Measurements from ENCODE around the gene MIB1.
"Not testable (repeated sequence)": the region's sequence is repeated elsewhere in the genome, so short reads cannot be mapped to it uniquely, and the experiment has no call there.

Gene MIB1

DNA sequence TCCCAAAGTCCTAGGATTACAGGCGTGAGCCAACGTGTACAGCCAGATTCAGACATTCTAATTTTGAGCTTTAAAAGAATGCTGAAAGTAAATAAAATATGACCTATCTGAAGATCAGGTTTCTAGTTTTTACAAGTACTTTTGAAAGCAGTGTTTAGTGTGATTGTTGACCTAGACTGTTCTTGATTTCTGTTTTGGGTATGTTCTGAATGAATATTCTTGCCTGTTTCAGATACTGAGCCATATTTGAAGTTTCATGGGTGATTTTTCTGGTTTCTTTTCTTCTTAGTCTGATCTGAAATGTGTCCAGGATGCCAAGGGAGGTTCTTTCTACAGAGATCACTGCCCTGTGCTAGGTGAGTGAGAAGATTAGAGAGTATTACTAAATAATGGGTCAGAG, 37.2 kb downstream of the MIB1 start:
- TF ChIP-seq, protein P1, sequence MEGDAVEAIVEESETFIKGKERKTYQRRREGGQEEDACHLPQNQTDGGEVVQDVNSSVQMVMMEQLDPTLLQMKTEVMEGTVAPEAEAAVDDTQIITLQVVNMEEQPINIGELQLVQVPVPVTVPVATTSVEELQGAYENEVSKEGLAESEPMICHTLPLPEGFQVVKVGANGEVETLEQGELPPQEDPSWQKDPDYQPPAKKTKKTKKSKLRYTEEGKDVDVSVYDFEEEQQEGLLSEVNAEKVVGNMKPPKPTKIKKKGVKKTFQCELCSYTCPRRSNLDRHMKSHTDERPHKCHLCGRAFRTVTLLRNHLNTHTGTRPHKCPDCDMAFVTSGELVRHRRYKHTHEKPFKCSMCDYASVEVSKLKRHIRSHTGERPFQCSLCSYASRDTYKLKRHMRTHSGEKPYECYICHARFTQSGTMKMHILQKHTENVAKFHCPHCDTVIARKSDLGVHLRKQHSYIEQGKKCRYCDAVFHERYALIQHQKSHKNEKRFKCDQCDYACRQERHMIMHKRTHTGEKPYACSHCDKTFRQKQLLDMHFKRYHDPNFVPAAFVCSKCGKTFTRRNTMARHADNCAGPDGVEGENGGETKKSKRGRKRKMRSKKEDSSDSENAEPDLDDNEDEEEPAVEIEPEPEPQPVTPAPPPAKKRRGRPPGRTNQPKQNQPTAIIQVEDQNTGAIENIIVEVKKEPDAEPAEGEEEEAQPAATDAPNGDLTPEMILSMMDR (IDR thresholded peaks at IDR 0.05; ENCODE audit: insufficient read depth, low read depth, low read length, missing control alignments): no peak
- no peak for DNase-seq (ENCODE audit: low read depth)
- no peak overlapping the region for H3K4me3 ChIP-seq (ENCODE audit: low read length)

DNA sequence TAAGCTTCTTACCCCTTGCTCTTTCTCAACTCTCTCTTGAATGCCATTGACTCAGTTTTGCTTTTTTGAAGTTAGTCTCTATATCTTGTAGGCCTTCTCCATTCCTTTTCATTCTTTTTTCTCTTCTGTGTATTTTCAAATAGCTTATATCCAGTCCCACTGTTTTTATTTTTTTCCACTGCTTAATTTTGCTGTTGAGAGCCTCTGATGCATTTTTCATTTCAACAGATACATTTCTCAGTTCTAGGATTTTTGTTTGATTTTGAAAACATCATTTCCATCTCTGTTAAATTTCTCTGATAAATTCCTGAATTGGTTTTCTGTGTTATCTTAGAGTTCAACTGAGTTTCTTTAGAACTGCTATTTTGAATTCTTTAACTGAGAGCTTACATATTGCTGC, 45.9 kb downstream of the MIB1 start:
- TF ChIP-seq, protein P1 (IDR thresholded peaks at IDR 0.05; ENCODE audit: insufficient read depth, low read depth, low read length, missing control alignments): no peak
- no peak overlapping the region for H3K4me3 ChIP-seq (ENCODE audit: low read length)
- DNase-seq (ENCODE audit: low read depth): no peak

DNA sequence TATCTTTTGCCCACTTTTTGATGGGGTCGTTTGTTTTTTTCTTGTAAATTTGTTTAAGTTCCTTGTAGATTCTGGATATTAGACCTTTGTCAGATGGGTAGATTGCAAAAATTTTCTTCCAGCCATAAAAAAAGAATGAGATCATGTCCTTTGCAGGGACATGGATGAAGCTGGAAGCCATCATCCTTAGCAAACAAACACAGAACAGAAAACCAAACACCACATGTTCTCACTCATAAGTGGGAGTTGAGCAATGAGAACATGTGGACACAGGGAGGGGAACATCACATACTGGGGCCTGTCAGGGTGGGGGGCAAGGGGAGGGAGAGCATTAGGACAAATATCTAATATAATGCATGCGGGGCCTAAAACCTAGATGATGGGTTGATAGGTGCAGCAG, 55.5 kb downstream of the MIB1 start:
- H3K4me3 ChIP-seq (ENCODE audit: low read length); DNase-seq (ENCODE audit: low read depth): not testable (repeated sequence)

DNA sequence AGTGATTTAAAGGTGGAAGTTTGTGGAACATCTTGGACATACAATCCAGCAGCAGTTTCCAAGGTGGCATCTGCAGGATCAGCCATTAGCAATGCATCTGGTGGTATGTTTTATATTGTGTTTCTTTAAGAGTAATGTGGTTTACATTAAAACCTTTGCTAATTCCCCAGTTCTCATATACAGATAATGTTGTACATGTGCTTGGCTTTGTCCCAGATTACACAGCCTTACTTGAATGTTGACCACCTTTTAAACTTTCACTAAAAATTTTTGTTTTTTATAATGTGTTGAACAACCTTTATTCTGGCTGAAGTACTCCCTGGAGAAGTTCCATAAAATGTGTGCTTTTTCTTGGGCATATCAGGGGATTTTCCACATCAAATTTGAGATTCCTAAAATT, 57.5 kb downstream of the MIB1 start:
- DNase-seq (ENCODE audit: low read depth): no peak
- no peak overlapping the region for H3K4me3 ChIP-seq (ENCODE audit: low read length)
- TF ChIP-seq, protein P1 (IDR thresholded peaks at IDR 0.05; ENCODE audit: insufficient read depth, low read depth, low read length, missing control alignments): no peak

DNA sequence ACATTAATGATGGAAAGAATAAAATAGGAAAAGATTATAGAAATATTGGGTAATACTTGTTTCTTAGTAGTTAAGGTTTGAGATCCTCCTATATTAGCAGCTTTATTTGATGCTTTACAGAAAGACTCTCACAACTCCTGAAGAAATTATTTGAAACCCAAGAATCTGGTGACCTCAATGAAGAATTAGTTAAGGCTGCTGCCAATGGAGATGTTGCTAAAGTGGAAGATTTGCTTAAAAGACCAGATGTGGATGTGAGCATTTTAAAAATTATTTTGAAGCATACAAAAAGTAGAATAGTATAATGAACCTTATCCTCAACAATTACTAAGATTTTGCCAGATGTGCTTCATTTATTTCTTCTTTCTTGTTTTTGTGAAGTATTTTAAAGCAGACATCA, 59.1 kb downstream of the MIB1 start:
- DNase-seq (ENCODE audit: low read depth): no peak
- H3K4me3 ChIP-seq (ENCODE audit: low read length): no peak overlapping the region
- TF ChIP-seq, protein P1 (IDR thresholded peaks at IDR 0.05; ENCODE audit: insufficient read depth, low read depth, low read length, missing control alignments): no peak

DNA sequence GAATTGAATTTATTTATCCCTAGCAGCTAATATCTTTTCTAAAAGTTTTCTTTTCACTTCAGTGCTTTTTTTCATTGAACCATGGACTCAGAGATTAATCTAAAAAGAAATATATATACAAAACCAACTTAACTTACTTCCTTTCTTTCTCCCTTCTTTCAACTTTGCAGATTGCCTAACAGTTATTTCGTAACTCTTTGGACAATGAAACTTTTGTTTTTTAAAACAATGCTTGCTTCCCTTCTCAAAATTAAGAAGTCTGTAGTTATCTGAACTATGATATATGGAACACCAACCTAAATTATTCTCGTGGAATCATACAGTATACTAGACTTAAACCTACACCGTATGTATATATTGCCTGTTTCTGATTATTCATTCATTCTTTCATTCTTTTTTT, 62.9 kb downstream of the MIB1 start:
- peak; percentile 28 for DNase-seq (ENCODE audit: low read depth)
- no peak overlapping the region for H3K4me3 ChIP-seq (ENCODE audit: low read length)
- TF ChIP-seq, protein P1 (IDR thresholded peaks at IDR 0.05; ENCODE audit: insufficient read depth, low read depth, low read length, missing control alignments): no peak

DNA sequence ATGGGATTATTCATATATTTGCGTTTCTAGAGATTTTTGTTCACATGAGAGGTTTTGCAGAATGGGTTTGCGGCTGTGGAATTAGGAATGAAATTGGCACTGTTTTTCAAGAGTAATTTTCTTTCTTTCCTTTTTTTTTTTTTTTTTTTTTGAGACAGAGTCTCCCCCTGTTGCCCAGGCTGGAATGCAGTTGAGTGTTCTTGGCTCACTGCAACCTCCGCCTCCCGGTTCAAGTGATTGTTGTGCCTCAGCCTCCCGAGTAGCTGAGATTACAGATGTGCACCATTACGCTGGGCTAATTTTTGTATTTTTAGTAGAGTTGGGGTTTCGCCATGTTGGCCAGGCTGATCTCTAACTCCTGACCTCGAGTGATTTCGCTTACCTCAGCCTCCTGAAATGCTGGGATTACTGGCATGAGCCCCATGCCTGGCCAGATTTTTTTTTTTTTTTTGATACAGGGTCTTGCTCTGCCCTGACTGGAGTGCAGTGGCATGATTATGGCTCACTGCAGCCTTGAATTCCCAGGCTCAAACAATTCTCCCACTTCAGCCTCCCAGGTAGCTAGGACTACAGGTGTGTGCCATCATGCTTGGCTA, 65.3 kb downstream of the MIB1 start:
- no peak for DNase-seq (ENCODE audit: low read depth)
- H3K4me3 ChIP-seq (ENCODE audit: low read length): no peak overlapping the region
- TF ChIP-seq, protein P1 (IDR thresholded peaks at IDR 0.05; ENCODE audit: insufficient read depth, low read depth, low read length, missing control alignments): no peak
